HG03064 (cell line): Measurements from ENCODE around the gene SPAG16.
"Not testable (repeated sequence)": the region's sequence is repeated elsewhere in the genome, so short reads cannot be mapped to it uniquely, and the experiment has no call there.

ENCODE experiments used
- ATAC-seq: cut with Tn5 transposase; IDR thresholded peaks from one replicate; pipeline ENCODE4 v1.9.1; 2021; ENCODE audit warnings: low read depth; ENCODE audit not compliant: unreplicated experiment

Gene SPAG16

DNA sequence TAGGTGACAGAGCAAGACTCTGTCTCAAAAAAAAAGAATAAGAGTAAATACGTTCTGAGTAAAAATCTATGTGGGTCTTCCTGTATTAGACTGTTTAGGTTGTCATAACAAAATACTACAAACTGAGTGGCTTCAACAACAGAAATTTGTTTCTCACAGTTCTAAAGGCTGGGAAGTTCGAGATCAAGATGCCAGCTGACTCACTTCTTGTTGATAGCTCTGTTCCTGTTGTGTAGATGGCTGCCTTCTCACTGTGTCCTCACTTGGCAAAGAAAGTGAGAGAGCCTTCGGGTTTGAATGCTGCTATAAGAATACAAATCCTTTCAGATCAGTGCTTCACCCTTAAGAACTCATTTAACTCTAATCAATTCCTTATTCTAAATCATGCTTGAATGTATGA lies 696.6 kb downstream of the SPAG16 start:
- ATAC-seq, result no peak

DNA sequence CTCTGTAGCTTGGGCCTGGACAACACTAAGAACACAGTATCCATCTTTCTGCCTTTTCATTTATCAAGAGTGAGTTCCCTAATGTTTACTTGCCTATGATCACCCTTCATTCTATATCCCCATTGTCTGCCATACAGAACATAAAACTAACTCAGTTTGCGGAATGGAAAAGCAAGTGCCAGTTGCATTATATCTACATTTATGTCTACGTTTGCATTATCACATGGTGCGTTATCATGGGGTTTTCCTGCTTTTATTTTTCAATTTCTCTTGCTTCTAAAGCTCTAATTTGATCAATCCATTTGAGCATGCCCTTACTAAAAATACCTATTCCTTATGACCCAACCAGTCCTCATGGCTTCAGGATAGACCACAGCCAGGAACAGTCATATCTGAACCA lies 704.9 kb downstream of the SPAG16 start:
- no peak for ATAC-seq

DNA sequence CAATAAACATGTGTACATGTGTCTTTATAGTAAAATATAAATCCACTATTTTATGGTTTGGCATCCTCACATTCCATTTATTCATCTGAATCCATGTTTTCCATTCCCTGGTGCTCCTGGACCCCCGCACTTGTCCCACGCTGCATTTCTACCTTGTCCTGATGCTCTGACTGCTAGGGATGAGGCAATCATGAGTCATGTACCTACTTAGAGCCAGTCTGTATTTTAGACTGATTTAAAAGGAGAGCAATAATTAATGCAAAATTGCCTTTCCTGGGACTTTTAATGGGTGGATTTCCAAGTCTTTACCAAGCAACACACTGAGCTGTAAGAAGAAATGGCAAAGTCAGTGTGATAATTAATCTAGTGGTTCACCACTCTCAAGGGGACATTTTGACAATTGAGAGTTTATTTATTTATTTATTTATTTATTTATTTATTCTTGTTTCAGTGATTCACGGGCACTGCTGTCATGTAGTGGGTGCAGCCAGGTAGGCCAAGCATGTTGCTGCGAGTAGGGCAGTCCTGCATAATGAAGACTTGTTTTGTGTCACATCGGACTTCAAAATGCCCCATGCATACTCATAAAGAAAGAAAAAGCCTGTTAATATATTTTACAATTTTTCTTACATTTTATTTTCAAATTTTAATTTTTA lies 707.3 kb downstream of the SPAG16 start:
- ATAC-seq, result no peak

DNA sequence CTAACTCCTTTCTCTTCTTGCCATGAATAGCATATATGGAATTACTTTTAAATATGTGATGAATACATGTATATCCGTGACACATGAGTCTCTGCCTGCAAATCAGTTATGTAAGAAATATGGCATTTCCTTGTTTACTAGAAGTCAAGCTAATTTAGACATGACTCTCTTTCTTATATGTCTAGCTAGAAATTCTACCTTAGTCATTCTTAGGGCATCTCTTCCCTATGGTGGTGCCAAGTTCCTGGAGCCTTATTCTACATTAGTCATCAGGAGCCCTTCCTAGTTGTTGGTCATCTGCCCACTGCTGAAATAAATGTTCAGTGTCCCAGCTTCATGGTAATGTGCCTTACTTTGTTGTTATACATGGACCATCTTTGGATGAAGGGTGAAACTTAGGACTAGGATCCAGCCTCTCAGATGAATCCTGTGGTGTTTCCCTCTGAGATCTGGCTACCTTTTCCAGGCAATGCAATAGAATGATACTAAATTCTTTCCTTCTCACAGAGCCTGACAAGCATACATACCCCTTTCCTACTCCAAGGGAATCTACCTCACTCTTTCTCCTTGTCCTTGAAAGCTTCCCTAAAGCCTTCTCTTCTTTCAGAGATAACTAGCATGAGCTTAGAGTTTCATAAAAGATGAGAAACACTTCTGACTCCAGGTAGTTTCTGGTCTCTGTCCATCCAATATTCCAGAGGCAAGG lies 711.3 kb downstream of the SPAG16 start:
- ATAC-seq, result no peak

GRCh38 chr2:213998976-213999375 lies 714.7 kb downstream of the SPAG16 start:
- ATAC-seq, result not testable (repeated sequence)

DNA sequence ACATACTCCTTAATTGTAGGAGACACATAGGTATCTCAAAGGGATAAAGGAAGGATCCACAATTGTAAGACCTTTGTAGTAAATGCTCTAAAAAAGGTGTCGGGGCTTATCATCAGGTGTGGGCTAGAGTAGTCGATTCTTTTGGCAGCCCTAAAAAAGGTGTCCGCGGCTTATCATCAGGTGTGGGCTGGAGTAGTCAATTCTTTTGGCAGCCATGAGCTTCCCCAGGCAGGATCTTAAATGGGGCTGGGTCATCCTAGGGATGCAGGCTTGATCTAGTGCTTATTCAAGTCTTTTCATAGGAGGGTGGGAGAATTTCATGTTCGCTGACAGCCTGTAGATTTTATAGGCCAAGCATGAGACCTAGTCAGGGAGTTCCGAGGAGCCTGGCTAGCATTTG lies 720.2 kb downstream of the SPAG16 start:
- ATAC-seq, result no peak

GRCh38 chr2:214005337-214005736 lies 721.1 kb downstream of the SPAG16 start:
- no peak for ATAC-seq

DNA sequence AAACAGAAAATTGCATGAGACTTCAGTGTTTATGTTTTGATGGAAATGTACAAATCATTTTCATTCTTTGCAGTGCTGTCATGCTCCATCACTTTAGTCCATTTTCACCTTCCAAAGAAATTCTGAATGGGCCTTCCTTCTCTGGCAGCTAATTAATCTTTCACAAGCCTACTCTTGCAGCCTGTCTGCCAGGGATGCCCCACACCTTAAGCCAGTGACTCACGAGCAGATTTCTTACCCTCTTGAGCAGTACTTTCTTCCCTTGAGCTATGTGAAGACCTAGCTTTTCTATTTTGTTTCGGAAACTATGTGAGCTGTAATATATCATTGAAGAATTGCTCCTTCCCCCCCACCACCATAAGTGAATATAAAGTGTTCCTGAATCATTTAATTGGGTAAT lies 722.3 kb downstream of the SPAG16 start:
- ATAC-seq, result no peak

- ATAC-seq, result no peak
These were observed 727.4 kb downstream of the SPAG16 start for GRCh38 chr2:214011676-214012075.

DNA sequence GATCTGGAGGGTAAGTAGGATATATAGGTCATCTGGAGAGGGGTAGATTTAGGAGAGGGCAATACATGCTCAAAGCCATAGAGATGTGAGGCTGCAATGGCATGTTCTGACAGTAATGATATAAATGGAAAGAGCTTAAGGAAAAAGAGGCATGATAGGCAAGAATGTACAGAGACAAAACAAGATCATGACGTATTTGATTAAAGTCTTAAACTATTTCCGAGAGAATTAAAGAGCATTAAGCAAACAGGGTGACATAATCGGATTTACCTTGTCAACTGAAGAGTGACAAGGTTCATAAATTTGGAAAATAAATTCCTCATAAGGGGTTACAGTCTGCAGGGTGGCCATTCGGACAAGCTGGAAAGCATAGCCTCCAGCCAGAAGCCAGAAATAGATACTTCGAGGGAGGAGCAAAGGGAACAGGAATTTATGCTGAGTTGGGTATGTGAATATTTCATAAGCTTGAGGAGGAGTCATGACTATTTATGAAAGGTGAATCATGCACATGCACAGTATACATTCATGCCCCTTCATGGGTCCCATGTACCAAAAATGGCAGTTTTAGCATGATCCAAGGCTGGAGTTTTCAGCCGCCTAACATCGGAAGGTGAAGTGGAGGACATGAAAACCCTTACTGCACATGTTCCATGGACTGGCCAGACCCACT lies 730.4 kb downstream of the SPAG16 start:
- ATAC-seq, result no peak

DNA sequence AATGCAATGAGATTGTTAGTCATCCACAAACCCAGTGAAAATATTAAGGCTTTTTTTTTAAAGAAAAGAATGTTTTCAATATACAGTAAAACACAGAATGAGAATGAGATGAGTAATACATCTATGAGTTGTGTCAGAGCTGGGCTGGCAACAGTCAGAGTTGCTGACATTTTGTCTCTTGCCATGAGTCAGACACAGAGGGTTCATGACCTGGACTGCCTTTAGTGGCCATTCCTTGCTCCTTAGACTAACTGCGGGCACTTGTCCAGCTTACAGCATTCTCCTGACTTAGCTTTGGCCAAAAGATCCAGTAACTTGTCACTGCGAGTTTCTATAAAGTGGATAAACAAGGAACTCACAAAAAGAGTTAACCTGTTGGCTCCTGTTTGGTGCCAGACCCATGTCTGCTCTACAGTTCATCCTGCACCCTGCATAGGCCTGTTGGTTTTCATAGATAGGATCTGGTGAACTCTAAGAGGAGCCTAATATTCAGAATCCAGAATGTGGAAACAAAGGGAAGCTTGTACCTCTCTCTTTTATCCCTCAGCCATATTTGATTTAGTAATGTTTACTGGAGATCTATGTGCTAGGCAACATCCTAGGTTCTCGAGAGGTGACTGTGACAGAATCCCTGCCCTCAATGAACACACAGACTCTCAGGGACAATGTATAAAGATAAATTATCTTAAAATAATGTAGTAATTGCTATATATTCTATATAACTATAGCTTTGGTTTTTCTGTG lies 735.1 kb downstream of the SPAG16 start:
- ATAC-seq, result no peak

GRCh38 chr2:214019973-214020345 lies 735.7 kb downstream of the SPAG16 start:
- ATAC-seq, result no peak

DNA sequence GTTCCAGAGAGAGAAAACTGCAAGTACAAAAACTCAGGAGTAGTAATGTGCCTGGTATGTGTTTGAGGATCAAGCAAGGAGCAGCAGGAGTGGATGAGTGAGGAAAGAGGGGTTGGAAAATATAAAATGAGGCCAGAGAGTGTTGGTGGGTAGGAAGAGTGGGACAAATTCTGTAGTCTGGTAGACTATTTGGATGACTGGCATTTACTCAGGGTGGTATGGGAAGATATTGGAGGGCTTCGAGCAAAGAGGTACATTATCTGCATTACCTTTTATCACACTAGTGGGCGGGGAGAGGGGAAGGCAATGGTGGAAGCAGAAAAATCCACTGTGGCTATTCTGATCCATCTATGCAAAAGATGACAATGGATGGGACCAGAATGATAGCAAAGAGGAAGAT lies 744.9 kb downstream of the SPAG16 start:
- no peak for ATAC-seq

GRCh38 chr2:214031566-214031965 lies 747.3 kb downstream of the SPAG16 start:
- ATAC-seq, result no peak

DNA sequence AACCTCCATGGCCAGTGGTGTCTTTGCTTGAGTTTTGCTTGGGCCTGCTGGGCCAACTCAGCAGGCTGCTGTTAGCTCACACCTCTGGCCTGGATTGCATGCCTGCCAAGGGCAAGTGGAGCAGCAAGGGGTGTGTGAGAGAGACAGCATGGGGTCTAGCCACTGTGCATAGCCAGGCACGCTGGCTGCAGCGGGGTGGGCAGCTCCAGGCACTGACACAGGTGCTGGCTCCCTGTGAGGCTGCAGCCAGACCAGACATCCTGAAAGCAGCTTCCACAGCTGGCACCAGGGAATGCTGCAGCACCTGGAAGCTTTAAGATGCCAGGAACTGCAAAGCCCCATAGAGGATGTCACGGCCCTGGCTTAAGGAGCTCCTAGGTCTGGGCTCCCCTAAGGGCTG lies 750.2 kb downstream of the SPAG16 start:
- ATAC-seq, result no peak

DNA sequence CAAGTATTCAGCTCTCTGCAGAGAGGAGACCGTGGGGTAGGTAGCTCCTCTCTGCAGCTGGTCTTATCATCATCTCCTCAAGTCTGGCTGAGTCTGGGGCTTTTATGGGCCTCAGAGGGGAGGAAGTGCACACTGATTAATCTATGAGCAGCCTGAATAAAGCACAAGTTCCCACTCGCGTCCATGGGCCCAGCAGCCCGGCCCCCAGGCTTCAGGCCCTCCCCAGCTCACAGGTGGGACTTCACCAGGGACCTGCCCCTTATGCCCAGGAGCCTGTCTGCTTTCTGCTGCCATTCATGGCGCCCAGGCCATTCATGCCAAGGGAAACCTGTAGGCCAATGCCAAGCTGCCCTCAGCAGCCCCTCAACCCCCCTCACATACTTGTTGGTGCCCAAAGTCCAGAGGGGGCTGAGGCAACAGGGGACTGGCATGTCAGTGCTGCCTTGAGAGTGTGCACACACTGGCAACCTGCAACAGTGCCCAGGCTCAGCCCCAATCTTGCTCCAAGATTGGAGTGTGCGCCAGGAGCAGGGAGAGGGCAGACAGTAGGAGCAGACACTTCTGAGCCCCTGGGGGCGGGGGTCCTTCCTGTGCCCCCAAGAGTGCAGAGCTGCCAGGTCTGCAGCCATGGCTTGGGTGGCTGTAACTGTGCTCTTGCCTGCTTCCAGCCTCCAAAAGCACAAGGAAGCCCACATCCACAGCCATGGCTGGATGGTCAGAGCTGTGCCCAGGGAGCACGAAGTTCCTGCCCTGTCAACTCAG lies 751.0 kb downstream of the SPAG16 start:
- no peak for ATAC-seq

DNA sequence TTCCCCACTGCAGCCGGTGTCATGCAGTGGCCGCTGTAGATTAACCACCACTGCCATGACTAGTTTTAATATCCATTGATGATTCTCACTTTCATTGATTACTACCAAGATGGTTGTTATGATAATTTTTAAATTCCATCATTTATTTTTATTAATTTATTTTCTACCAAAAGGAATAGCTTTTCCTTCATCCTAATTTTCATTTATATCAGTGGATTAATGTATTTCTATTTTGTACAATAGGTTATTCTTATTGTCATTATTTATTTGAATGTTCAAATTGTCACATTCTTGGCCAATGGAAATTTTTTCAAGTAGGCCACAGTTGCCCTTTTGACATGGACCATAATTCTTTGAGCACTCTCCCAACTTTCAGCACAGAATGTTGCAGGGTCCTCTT lies 751.7 kb downstream of the SPAG16 start:
- ATAC-seq, result no peak

- no peak for ATAC-seq
These were observed 753.9 kb downstream of the SPAG16 start for GRCh38 chr2:214038186-214038585.

DNA sequence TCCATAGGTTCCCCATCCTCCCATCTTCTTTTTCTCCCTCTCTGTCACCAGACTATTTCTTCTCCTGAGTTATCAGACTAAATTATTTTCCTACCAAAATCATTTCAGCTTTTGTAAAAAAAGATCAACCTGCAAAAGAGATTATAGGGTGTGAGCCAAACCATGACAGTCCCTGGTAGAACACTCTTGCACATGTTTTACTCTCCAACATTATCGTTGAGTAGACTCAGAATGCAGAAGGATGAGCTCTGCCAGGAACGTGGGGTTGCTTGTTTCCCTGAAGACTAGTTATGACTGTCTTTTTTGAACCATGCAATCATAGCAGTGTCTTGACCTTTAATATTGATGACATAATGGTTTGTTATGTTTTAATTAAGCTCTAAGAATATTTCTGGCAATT lies 766.5 kb downstream of the SPAG16 start:
- no peak for ATAC-seq

DNA sequence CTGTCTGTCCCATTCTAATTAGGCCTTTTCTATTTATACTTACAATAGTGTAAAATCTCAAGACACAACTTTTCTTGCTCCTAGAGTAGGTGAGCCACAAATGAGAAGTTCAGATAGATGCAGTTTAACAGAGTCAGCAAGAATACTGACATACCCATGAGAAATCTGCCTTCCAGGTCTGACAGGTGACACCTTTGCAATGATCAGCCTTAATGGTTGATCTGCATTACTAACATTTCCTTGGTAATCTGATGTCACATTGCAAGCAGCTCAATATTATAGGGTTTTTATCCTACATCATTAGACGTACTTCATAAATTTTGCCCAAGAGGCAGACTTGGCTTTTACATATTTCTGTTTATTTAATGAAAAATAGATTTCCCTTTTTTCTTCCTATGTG lies 767.3 kb downstream of the SPAG16 start:
- no peak for ATAC-seq

GRCh38 chr2:214052235-214052634 lies 768.0 kb downstream of the SPAG16 start:
- ATAC-seq, result no peak
